ENCODE data around the gene PRUNE1.

DNA sequence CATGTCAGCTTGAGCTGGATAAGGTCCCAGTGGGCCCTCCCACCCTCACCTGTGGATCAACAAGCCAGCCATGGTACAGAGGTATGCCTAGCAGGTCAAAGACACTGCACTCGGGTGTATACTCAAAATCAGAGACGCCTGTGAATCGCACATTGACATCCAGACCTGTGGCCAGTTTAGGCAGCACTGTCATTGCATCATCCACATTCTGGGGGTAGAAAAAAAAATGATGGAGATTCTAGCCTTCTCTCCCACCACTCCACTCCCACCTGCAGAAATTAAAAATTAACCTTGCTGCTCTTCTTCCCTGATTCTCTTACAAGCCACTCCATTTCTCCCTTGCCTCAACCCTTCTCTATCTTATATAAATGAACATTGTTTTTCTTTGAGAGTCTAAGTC is 7.8 kb upstream of the PRUNE1 start:
- TF ChIP-seq, protein P1, sequence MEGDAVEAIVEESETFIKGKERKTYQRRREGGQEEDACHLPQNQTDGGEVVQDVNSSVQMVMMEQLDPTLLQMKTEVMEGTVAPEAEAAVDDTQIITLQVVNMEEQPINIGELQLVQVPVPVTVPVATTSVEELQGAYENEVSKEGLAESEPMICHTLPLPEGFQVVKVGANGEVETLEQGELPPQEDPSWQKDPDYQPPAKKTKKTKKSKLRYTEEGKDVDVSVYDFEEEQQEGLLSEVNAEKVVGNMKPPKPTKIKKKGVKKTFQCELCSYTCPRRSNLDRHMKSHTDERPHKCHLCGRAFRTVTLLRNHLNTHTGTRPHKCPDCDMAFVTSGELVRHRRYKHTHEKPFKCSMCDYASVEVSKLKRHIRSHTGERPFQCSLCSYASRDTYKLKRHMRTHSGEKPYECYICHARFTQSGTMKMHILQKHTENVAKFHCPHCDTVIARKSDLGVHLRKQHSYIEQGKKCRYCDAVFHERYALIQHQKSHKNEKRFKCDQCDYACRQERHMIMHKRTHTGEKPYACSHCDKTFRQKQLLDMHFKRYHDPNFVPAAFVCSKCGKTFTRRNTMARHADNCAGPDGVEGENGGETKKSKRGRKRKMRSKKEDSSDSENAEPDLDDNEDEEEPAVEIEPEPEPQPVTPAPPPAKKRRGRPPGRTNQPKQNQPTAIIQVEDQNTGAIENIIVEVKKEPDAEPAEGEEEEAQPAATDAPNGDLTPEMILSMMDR (IDR thresholded peaks at IDR 0.05) = no peak
- no peak for TF ChIP-seq POLR2A (IDR thresholded peaks at IDR 0.05)
